ENCODE data around the gene POR.

Gene POR

GRCh38 chr7:75915416-75916156 is 631 bp downstream of the POR start:
- no peak for DNase-seq (ENCODE audit: extremely low read depth in 1 of 2, low read depth in 1 of 2)

GRCh38 chr7:75916259-75916658 is 1.3 kb downstream of the POR start:
- DNase-seq (ENCODE audit: extremely low read depth in 1 of 2, low read depth in 1 of 2), result no peak

- no peak for DNase-seq (ENCODE audit: extremely low read depth in 1 of 2, low read depth in 1 of 2)
These were observed 2.0 kb downstream of the POR start for GRCh38 chr7:75916685-75917634.

GRCh38 chr7:75920431-75921161 is 5.6 kb downstream of the POR start:
- DNase-seq (ENCODE audit: extremely low read depth in 1 of 2, low read depth in 1 of 2), result no peak

GRCh38 chr7:75921479-75921878 is 6.5 kb downstream of the POR start:
- no peak for DNase-seq (ENCODE audit: extremely low read depth in 1 of 2, low read depth in 1 of 2)

GRCh38 chr7:75922966-75923603 is 8.1 kb downstream of the POR start:
- no peak for DNase-seq (ENCODE audit: extremely low read depth in 1 of 2, low read depth in 1 of 2)

GRCh38 chr7:75924256-75924655 is 9.3 kb downstream of the POR start:
- no peak for DNase-seq (ENCODE audit: extremely low read depth in 1 of 2, low read depth in 1 of 2)

- no peak for DNase-seq (ENCODE audit: extremely low read depth in 1 of 2, low read depth in 1 of 2)
These were observed 9.9 kb downstream of the POR start for GRCh38 chr7:75924889-75925288.

GRCh38 chr7:75925717-75926435 is 10.9 kb downstream of the POR start:
- DNase-seq (ENCODE audit: extremely low read depth in 1 of 2, low read depth in 1 of 2), result no peak

- DNase-seq (ENCODE audit: extremely low read depth in 1 of 2, low read depth in 1 of 2), result no peak
These were observed 13.6 kb downstream of the POR start for GRCh38 chr7:75928568-75928914.

GRCh38 chr7:75931680-75932079 is 16.7 kb downstream of the POR start:
- no peak for DNase-seq (ENCODE audit: extremely low read depth in 1 of 2, low read depth in 1 of 2)

- no peak for DNase-seq (ENCODE audit: extremely low read depth in 1 of 2, low read depth in 1 of 2)
These were observed 23.2 kb downstream of the POR start for GRCh38 chr7:75937958-75938786.

- DNase-seq (ENCODE audit: extremely low read depth in 1 of 2, low read depth in 1 of 2), result no peak
These were observed 24.0 kb downstream of the POR start for GRCh38 chr7:75938921-75939320.

- DNase-seq (ENCODE audit: extremely low read depth in 1 of 2, low read depth in 1 of 2), result no peak
These were observed 28.9 kb downstream of the POR start for GRCh38 chr7:75943864-75944263.

- no peak for DNase-seq (ENCODE audit: extremely low read depth in 1 of 2, low read depth in 1 of 2)
These were observed 29.6 kb downstream of the POR start for GRCh38 chr7:75944507-75944906.

GRCh38 chr7:75945297-75946168 is 30.6 kb downstream of the POR start:
- DNase-seq (ENCODE audit: extremely low read depth in 1 of 2, low read depth in 1 of 2), result no peak

GRCh38 chr7:75946207-75946855 is 31.4 kb downstream of the POR start:
- no peak for DNase-seq (ENCODE audit: extremely low read depth in 1 of 2, low read depth in 1 of 2)

GRCh38 chr7:75948179-75948578 is 33.2 kb downstream of the POR start:
- DNase-seq (ENCODE audit: extremely low read depth in 1 of 2, low read depth in 1 of 2), result no peak

Data from activated CD8-positive, alpha-beta memory T cell treated with anti-CD3 and anti-CD28 coated beads for 1 hour (primary cell).